Measurements from ENCODE around the gene CHRNB4.

DNA sequence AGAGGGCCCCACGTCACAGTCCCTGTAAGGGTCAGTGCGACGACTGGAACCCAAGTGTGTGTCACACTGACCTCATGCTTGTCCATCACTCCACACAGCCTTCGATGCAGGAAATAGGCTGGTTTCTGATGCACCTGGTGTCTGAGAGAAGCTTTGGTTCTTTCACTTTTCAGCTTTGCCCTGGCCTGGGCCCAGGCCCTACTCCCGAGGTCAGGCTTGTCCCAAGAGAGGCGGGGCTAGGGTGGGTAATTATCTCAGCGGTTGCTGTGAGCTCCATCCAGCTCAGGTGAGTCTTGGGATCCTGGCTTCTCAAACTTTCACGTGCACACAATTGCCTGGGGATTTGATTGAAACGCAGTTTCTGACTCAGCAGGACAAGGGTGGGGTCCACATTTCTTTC, 19.6 kb upstream of the CHRNB4 start:
- TF ChIP-seq, protein P1, sequence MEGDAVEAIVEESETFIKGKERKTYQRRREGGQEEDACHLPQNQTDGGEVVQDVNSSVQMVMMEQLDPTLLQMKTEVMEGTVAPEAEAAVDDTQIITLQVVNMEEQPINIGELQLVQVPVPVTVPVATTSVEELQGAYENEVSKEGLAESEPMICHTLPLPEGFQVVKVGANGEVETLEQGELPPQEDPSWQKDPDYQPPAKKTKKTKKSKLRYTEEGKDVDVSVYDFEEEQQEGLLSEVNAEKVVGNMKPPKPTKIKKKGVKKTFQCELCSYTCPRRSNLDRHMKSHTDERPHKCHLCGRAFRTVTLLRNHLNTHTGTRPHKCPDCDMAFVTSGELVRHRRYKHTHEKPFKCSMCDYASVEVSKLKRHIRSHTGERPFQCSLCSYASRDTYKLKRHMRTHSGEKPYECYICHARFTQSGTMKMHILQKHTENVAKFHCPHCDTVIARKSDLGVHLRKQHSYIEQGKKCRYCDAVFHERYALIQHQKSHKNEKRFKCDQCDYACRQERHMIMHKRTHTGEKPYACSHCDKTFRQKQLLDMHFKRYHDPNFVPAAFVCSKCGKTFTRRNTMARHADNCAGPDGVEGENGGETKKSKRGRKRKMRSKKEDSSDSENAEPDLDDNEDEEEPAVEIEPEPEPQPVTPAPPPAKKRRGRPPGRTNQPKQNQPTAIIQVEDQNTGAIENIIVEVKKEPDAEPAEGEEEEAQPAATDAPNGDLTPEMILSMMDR (IDR thresholded peaks at IDR 0.05): no peak
- no peak for TF ChIP-seq POLR2A (IDR thresholded peaks at IDR 0.05)

Measured in right lobe of liver (tissue), 4 donors.